ENCODE data around the gene SERPIND1.
"Not testable (repeated sequence)": the region's sequence is repeated elsewhere in the genome, so short reads cannot be mapped to it uniquely, and the experiment has no call there.

Gene SERPIND1

DNA sequence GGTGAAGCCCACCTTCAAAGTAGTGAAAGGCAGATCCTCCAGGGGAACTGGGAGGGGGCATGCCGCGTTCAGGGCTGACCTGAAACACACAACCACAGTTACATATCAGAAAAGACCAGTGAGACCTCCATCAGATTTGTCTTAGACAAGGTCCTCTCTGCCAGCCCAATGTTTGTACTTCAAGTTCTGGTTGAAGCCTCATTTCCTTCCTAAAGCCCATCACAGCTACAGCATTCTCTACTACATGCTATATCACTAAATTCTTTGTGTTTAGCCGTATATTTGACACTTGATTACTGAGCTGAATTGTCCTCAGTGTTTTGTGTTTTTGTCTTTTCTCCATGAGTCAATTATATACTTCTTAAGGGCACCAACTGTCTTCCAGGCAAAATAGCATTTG is 44.6 kb downstream of the SERPIND1 start:
- DNase-seq, result no peak

DNA sequence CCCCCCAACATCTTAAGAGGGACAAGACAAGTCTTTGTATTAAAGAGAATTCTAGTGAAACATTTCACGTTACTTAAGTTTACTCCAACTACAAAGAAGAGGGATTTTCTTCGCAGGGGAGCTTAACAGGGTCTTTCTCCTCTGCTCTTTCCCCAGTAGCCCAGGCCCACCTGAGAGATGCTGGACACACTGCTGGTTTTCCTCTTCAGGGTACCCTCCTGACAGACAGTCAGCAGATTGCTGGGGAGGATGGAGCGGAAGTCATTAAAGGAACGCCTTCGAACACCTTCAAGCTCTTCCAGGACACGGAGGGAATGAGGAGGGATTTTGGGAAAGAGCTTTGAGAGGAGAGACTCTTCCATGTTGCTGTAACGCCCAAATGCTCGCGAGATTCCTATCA is 45.6 kb downstream of the SERPIND1 start:
- no peak for DNase-seq

DNA sequence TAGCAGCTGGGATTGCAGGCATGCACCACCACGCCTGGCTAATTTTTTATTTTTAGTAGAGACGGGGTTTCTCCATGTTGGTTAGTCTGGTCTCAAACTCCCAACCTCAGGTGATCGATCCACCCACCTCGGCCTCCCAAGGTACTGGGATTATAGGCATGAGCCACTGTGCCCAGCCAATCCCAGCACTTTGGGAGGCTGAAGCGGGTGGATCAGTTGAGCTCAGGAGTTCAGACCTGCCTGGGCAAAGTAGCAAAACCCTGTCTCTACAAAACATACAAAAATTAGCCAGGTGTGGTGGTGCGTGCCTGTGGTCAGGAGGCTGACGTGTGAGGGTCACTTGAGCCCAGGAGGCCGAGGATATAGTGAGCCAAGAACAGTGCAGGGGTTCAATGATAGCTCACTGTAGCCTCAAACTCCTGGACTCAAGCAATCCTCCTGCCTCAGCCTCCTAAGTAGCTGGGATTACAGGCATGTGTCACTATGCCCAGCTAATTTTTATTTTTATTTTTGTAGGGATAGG is 47.9 kb downstream of the SERPIND1 start:
- not testable (repeated sequence) for DNase-seq

DNA sequence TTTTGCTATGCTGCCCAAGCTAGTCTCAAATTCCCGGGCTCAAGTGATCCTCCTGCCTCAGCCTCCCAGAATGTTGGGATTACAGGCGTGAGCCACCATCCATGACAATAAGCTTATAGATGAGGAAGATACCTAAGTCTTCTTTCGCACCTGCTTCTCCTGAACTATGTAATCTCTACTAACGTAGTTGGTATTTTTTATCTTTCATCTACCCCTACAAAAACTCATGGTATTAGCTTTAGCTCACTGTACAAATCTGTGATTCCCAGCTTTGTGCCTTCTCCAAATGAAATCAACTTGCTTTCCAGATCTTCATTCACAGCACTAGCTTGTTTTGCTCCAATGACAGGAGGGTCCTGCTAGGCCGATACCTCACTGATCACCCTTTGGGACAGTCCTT is 48.3 kb downstream of the SERPIND1 start:
- DNase-seq, result no peak

DNA sequence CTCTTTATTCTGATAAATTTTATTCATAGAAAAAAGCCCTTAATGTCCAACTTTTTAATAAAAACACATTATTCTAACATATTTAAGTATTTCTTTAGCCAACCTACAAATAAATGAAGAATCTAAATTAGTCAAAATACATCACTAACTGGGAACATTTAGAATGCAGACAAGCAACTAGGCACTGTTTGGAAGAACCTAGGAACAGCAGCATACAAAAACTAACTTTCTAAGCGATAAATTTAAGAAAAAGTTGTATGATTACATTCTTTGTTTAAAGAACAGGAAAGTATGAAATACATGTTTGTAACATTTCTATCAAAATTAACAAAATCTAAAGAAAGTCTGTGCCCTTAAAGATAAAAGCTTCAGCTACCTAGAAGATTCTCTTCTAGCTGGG is 49.4 kb downstream of the SERPIND1 start:
- no peak for DNase-seq

DNA sequence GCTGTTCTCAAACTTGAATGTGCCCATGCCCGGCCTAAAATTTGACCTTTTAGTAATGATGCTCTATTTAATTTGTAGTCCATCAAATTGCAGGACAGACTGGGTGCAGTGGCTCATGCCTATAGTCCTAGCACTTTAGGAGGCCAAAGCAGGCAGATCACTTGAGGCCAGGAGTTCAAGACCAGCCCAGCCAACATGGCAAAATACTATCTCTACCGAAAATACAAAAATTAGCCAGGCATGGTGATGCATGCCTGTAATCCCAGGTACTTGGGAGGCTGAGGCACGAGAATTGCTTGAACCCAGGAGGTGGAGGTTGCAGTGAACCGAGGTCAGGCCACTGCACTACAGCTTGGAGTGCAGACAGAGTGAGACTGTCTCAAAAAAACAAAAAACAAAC is 51.3 kb downstream of the SERPIND1 start:
- not testable (repeated sequence) for DNase-seq

DNA sequence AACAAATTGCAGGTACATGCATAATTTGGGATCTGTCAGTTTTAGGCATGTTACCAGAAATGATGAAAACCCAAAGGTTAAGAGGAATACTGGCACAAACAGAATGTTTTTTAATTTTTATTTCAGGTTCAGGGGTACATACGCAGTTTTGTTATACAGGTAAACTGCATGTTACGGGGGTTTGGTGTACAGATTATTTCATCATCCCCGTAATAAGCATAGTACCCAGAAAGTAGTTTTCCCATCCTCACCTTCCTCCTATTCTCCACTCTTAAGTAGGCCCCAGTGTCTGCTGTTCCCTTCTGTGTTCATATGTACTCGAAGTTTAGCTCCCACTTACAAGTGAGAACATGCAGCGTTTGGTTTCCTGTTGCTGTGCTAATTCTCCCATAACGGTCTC is 51.7 kb downstream of the SERPIND1 start:
- no peak for DNase-seq

DNA sequence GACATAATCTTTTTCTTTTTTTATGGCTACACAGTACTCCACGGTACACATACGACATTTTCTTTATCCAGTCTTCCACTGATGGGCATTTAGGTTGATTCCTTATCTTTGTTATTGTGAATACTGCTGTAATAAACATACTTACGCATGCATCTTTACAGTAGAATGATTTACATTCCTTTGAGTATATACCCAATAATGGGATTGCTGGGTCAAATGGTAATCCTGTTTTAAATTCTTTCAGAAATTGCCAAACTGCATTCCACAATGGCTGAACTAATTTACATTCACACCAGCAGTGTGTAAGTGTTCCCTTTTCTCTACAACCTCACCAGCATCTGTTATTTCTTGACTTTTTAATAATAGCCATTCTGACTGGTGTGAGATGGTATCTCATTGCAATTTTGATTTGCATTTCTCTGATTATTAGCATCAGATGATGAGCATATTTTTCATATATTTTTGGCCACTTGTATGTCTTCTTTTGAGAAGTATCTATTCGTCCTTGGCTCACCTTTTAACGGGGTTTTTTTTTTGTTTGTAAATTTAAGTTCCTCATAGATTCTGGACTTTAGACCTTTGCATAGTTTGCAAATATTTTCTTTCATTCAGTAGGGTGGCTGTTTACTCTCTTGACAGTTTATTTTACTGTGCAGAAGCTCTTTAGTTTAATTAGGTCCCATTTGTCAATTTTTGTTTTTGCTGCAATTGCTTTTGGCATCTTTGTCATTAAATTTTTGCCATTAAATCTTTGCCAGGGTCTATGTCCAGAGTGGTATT is 52.6 kb downstream of the SERPIND1 start:
- not testable (repeated sequence) for DNase-seq

DNA sequence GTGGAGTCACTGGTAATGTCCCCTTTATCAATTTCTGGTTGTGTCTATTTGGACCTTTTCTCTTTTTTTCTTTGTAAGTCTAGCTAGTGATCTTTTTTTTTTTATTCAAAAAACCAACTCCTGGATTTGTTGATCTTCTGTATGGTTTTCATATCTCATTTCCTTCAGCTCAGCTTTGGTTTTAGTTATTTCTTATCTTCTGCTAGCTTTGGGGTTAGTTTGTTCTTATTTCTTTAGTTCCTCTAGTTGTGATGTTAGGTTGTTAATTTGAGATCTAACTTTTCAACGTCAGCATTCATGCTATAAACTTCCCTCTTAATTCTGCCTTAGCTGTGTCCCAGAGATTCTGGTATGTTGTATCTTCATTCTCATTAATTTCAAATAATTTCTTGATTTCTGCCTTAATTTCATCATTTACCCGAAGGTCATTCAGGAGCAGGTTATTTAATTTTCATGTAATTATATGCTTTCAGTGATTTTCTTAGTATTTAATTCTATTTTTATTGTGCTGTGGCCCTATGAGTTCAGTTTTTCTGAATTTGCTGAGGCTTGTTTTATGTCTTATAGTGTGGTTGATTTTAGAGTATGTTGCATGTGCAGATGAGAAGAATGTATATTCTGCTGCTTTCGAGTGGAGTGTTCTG is 55.7 kb downstream of the SERPIND1 start:
- no peak for DNase-seq

DNA sequence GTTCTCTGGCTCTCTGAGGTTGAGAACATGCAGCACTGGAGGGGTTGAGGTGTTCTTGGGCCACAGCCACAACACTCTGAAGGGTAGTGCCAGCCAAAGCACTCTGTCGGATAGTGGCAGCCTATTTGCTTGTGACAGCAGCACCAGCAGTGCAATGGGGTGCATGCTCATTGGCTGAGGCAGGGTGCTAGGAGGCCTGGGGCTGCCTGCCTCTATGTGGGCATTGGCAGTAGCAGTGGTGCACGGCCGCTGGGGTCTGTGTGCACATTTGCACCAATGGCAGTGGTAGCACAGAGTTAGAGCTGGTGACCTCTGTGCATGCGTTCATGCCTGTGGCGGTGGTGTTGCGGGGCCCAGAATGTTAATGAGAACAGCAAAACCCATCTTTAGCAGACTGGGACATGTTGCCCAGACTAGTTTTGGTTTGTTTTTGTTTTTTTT is 59.3 kb downstream of the SERPIND1 start:
- DNase-seq, result no peak

DNA sequence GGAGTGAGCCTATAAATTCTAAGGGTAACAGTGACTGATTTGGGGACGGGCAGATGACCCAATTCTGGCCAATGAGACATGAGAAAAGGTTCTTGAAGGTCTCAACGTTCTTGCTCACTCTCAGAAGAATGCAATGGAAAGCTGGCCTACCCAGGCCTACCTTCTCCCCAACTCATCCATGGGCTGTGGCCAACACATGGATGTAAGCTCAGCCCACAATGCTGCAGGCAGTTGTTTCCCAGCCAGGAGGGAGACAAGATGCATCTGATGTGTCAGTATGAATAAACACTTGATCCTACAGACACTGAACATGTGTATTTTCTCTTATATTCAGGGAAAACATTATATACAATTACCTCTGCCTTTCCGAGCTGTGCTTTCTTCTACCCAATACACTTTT is 60.3 kb downstream of the SERPIND1 start:
- DNase-seq, result no peak

DNA sequence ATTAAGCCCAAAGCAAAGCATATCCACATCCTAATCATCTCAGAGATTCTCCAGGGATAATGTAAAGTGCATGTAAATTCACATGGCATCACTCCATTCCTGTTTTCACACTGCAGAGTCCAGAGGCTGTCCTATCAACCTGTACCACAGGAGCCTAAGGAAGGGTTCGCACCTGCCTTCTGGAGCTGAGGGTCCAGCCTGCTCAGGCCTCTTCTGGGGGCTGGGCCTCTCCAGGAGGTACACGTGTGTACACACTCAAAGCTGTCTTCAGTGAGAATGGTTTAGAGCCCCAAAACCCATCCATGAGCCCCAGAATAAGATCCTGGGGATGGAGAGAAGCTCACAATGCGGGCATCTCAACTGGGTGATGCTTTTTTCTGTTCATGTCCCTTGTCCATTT is 60.8 kb downstream of the SERPIND1 start:
- no peak for DNase-seq
